HTERT RPE-1 (cell line): ENCODE measurements around the gene WWOX.

Experiments used
- in situ Hi-C: fragments of 300-500 bp; cut with MboI; formaldehyde crosslinking; loops from 4 replicates; pipeline ENCODE4 v1.14.3; 2020; ENCODE audit warnings: low sequenced_read_pairs

Gene WWOX

DNA sequence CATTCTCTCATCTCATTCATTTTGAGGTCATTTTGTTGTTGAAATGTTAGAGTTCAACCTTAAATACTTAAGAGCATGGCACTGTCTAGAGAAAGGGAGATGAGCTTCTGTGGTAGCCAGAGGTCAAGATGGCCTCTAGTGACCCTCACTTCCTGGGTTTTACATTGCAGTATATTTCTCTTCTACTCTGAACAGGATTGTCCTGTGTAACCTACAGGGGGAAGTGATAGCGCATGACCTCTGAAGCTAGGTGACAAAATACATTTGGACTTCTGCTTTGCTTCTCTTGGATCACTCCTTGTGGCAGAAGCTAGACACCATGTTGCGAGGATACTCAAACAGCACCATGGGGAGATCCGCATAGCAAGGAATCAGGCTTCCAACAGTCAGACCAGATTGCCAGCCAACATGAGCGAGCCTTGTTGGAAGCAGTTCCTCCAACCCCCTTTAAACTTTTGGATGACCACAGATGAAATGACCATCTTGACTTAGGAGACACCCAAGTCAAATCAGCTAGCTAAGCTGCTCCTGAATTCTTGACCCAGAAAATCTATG lies 752.7 kb downstream of the WWOX start:
- in situ Hi-C loops, result no loop called here

GRCh38 chr16:78862022-78862421 lies 762.6 kb downstream of the WWOX start:
- in situ Hi-C loops, result no loop called here

DNA sequence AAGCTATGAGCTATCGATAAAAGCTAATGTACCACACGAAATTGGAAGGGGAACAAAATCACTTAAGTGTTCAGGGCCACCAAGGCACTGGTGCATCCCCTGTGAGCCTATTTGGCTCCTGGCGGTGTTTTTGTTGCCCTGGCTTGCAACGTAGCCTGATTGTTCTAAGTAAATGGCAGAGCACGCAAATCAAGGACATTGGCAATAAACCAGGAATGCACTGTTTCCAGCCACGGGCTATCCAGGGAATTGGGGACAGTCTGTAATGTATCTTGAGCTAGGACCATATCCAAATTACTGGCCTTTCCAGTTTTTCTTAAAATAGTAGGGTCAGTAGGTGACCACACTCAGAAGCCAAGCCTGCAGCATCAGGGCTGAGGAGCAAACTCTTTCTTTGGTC lies 767.1 kb downstream of the WWOX start:
- in situ Hi-C loops, result no loop called here

- in situ Hi-C loops, result no loop called here
These were observed 770.0 kb downstream of the WWOX start for GRCh38 chr16:78869492-78869891.

- in situ Hi-C loops, result no loop called here
These were observed 771.8 kb downstream of the WWOX start for GRCh38 chr16:78871241-78871640.

GRCh38 chr16:78876671-78877070 lies 777.2 kb downstream of the WWOX start:
- in situ Hi-C loops, result no loop called here

GRCh38 chr16:78877114-78877655 lies 777.7 kb downstream of the WWOX start:
- in situ Hi-C loops, result no loop called here

- in situ Hi-C loops, result no loop called here
These were observed 779.1 kb downstream of the WWOX start for GRCh38 chr16:78878570-78878969.

DNA sequence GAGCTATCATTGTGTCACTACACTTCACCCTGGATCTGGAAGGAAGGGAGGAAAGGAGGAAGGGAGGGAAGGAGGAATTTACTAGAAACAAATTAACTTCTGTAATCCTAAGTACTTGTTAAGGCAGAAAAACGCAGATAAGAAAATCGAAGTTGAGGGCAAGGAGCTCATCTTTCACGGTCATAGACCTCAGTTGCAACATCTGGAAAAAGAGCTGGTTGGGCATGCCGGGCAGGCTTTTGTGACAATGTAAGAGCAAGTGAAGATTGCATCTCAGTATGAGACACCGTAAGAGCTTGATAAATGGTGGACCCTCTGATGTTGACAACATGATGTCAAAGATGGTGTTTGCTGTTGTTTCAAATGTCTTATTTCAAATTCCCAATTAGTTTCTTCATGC lies 779.6 kb downstream of the WWOX start:
- in situ Hi-C loops, result no loop called here

GRCh38 chr16:78882150-78882549 lies 782.7 kb downstream of the WWOX start:
- in situ Hi-C loops, result no loop called here

- in situ Hi-C loops, result no loop called here
These were observed 783.3 kb downstream of the WWOX start for GRCh38 chr16:78882751-78883150.

- in situ Hi-C loops, result no loop called here
These were observed 784.8 kb downstream of the WWOX start for GRCh38 chr16:78884204-78884603.

DNA sequence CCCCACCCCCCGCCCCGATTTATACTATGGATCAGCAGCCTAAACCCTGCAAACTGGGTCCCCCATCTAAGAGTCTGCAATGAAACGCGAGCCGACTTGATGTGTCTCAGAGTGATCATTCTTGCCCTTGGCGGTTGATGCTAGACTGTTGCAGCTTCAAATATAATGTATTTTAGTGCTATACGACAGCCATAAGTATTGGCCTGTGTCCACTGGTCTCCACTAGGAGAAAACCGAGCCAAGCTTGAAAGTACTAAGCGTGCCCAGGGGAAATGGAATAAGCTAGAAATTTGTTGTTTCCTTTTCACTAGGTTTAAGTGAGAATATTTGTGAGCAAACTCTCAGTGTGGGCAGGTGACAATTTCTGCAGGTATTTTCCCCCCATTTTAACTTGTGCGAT lies 789.9 kb downstream of the WWOX start:
- in situ Hi-C loops, result no loop called here

GRCh38 chr16:78890373-78890895 lies 791.0 kb downstream of the WWOX start:
- in situ Hi-C loops, result no loop called here

DNA sequence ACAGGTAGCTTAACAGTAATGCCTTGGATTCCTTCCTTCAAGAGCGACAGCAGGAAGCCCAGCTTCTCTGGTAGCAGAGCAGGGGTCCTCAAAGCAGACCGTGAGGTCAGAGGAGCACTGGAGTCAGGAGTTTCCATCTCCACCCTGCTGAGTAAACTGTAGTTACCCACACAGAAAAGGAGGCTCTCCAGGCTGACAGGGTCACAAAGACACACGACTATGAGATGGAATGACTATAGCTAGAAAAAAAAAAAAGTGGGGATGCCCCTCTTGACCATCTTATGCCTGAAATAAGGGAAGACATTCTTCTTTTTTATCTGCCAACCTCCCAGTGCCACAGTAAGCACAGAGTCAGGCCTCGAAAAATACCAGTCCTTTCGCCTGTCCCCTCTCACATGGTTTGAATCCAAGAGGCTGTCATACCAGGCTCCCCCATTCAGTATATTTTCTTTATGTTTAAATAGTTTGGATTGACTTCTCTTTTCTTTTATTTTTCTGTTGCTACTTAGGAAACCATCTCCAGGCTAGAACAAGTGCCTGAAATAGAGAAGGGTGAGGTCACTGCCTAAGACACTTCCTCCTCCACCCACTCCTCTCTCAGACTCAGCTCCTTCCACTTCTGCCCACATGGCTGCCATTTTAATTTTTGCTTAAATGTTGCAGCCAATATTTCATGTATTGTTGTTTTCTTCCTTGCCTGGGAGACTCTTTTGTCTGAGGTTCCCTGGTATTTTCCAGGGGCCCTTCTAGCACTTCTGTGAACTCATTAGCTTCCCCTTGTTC lies 793.7 kb downstream of the WWOX start:
- in situ Hi-C loops, result no loop called here

- in situ Hi-C loops, result no loop called here
These were observed 795.4 kb downstream of the WWOX start for GRCh38 chr16:78894886-78895285.

GRCh38 chr16:78895681-78896080 lies 796.2 kb downstream of the WWOX start:
- in situ Hi-C loops, result no loop called here

DNA sequence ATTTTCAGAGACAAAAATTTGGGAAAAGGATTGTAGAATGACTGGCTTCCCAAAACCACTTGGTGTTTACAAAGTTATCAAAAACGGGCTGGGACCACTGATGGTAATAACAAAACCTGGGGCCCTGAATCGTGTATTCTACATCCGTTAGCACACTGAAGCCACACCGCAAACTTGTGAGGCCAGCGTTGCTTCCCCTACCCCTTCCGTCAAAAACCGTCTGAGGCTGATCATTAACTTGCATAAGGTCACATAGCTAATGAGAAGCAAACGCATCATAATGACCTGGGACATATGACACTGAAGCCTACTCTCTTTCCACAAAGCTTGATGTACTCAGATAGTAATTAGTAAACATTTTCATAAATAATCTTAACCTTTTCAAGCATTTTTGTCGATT lies 796.8 kb downstream of the WWOX start:
- in situ Hi-C loops, result no loop called here

DNA sequence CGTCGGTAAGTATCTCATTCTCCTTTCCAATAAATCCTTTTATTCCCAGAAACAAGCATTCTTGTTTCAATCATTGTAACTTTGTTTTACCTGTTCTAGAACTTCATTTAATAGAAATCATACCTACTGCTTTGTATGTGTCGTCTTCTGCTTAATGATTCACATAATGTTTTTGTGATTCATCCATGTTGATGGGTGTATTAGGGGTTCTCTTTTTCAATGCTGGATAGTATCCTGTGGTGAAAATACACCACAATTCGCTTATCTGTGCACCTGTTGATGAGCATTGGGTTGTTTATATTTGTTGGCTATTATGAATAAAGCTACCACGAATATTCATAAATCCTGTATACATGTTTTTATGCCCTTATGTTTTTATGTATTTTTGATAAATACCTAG lies 797.8 kb downstream of the WWOX start:
- in situ Hi-C loops, result no loop called here

DNA sequence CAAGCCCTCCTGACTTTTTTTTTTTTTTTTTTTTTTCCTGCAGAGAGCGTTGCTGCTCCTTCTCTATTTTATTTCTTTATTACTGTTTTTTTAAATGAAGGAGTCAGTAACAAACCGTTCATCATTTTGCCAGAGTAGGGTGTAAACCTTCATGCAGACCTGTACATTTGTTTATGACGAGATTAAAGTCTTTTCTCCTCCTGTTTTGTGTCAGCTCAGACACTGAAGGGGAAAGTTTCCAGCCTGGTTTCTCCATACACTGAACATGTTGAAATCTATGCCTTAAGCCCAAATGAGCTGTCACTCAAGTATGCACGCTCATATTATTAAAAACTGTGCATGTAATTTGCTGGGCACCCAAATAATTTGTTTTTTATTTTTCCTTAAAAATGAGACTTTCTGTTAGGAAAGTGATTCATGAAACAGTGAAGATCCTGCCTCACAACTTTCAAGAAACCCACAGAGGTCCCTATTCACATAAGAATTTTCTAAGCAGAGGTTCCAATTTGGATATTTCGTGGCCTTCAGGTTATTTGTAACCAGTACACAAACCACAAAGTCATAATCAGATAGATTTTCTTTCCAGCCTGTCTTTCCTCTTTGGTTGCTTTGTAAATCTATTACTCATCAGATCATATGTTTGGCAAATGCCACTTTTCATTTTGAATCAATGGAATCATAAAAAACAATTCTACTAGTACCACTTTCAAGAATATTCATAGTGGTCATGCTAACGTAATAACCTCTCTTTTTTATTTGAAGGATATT lies 800.8 kb downstream of the WWOX start:
- in situ Hi-C loops, result no loop called here

DNA sequence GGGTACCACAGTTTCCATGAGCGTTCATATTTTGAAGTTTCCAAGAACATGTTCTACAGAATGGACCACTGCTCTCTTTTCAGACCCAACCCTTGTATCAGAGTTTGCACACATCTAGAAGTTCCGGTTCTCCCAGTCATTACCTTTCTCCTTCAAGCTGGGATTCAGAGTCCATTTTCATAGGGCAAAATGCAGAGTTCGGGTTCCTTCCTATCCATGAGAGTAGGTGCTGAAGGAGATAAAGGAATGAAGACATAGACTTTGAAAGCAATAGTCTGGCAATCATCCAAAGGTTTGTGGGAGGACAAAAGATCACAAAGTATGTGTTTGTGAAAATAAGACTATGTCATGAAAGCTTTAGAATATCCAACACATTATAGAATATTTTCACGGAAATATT lies 801.5 kb downstream of the WWOX start:
- in situ Hi-C loops, result no loop called here

GRCh38 chr16:78902321-78902720 lies 802.9 kb downstream of the WWOX start:
- in situ Hi-C loops, result no loop called here
